HEK293 (cell line): ENCODE results near the gene ASPDH.

ENCODE experiments used
- CTCF ChIA-PET: fragments of 350-600 bp; formaldehyde crosslinking; extraction: SDS; loops from one replicate; lab custom pipeline; 2021; ENCODE audit warnings: antibody characterized with exemption; lab: Yijun Ruan, JAX
- POLR2A ChIA-PET: fragments of 300-600 bp; formaldehyde crosslinking; extraction: SDS; loops from one replicate; lab custom pipeline; 2020; ENCODE audit warnings: antibody characterized with exemption, inconsistent platforms; lab: Yijun Ruan, JAX
- H3K27ac ChIP-seq: fragments of 200-500 bp; sonication (Bioruptor generic); 2 replicates; pipeline ENCODE4 v1.5.1; 2014; ENCODE audit warnings: low read depth, low read length, control low read depth, inconsistent platforms; ENCODE audit errors: extremely low read depth
- H3K36me3 ChIP-seq, 2 experiments: fragments of 200-500 bp in 1 of 2; sonication (Bioruptor generic) in 1 of 2; 1 replicate in 1 of 2; 2 replicates in 1 of 2; pipeline ENCODE4 v1.5.1; 2014 to 2017; ENCODE audit warnings: inconsistent platforms in 2 of 2, low read length in 2 of 2; ENCODE audit not compliant: control insufficient read depth in 2 of 2, insufficient read depth in 1 of 2
- H3K4me1 ChIP-seq: fragments of 200-500 bp; sonication (Bioruptor generic); 2 replicates; pipeline ENCODE4 v1.5.1; 2014; ENCODE audit warnings: mild to moderate bottlenecking, low read length, inconsistent platforms; ENCODE audit not compliant: control insufficient read depth, insufficient read depth
- H3K4me3 ChIP-seq: 2 replicates; pipeline ENCODE4 v1.5.1; 2011; ENCODE audit warnings: low read depth, mild to moderate bottlenecking, control low read depth, low read length, moderate library complexity
- H3K9me3 ChIP-seq: fragments of 200-500 bp; sonication (Bioruptor generic); 2 replicates; pipeline ENCODE4 v1.5.1; 2014; ENCODE audit warnings: low read depth, low read length, inconsistent platforms; ENCODE audit not compliant: control insufficient read depth, insufficient read depth
- TCF7L2 ChIP-seq: IDR thresholded peaks from 2 replicates; pipeline ENCODE4 v1.6.1; 2011; ENCODE audit warnings: low read depth, mild to moderate bottlenecking, inconsistent platforms, low read length, moderate library complexity, borderline replicate concordance
- ZNF112 ChIP-seq: fragments of 450-650 bp; formaldehyde crosslinking; IDR thresholded peaks from 2 replicates; pipeline ENCODE4 v1.5.0; 2017; ENCODE audit warnings: missing biosample characterization, missing genetic modification characterization
- ZNF169 ChIP-seq: fragments of 450-650 bp; formaldehyde crosslinking; IDR thresholded peaks from 2 replicates; pipeline ENCODE4 v1.5.1; 2016; ENCODE audit warnings: missing biosample characterization, missing genetic modification characterization
- ZNF23 ChIP-seq: fragments of 450-650 bp; formaldehyde crosslinking; IDR thresholded peaks from 2 replicates; pipeline ENCODE4 v1.5.1; 2016; ENCODE audit warnings: missing biosample characterization, missing genetic modification characterization, borderline replicate concordance
- ZNF335 ChIP-seq: fragments of 450-650 bp; formaldehyde crosslinking; conservative IDR thresholded peaks from 2 replicates; pipeline ENCODE4 v1.5.1; 2016; ENCODE audit warnings: missing biosample characterization, missing genetic modification characterization
- ZNF585B ChIP-seq: fragments of 450-650 bp; formaldehyde crosslinking; IDR thresholded peaks from 2 replicates; pipeline ENCODE4 v1.5.1; 2016; ENCODE audit warnings: missing biosample characterization, missing genetic modification characterization
- ZNF660 ChIP-seq: fragments of 450-650 bp; IDR thresholded peaks from 2 replicates; pipeline ENCODE4 v1.5.1; 2018; ENCODE audit warnings: missing biosample characterization, mild to moderate bottlenecking, missing genetic modification characterization
- ZNF785 ChIP-seq: fragments of 450-650 bp; formaldehyde crosslinking; IDR thresholded peaks from 2 replicates; pipeline ENCODE4 v1.5.1; 2016; ENCODE audit warnings: missing biosample characterization, missing genetic modification characterization
- ZNF792 ChIP-seq: fragments of 450-650 bp; formaldehyde crosslinking; IDR thresholded peaks from 2 replicates; pipeline ENCODE4 v1.5.1; 2016; ENCODE audit warnings: missing biosample characterization, missing genetic modification characterization
- ZNF843 ChIP-seq: fragments of 450-650 bp; formaldehyde crosslinking; IDR thresholded peaks from 2 replicates; pipeline ENCODE4 v1.5.1; 2016; ENCODE audit warnings: missing biosample characterization, missing genetic modification characterization
- TF ChIP-seq, protein P1 (sequence below): fragments of 450-650 bp; formaldehyde crosslinking; IDR thresholded peaks from 2 replicates; pipeline ENCODE4 v1.5.1; 2016; ENCODE audit warnings: missing biosample characterization, missing genetic modification characterization
- TF ChIP-seq, protein P2 (sequence below): fragments of 450-650 bp; formaldehyde crosslinking; IDR thresholded peaks from 2 replicates; pipeline ENCODE4 v1.5.1; 2016; ENCODE audit warnings: missing biosample characterization, missing genetic modification characterization, borderline replicate concordance

ASPDH gene

DNA sequence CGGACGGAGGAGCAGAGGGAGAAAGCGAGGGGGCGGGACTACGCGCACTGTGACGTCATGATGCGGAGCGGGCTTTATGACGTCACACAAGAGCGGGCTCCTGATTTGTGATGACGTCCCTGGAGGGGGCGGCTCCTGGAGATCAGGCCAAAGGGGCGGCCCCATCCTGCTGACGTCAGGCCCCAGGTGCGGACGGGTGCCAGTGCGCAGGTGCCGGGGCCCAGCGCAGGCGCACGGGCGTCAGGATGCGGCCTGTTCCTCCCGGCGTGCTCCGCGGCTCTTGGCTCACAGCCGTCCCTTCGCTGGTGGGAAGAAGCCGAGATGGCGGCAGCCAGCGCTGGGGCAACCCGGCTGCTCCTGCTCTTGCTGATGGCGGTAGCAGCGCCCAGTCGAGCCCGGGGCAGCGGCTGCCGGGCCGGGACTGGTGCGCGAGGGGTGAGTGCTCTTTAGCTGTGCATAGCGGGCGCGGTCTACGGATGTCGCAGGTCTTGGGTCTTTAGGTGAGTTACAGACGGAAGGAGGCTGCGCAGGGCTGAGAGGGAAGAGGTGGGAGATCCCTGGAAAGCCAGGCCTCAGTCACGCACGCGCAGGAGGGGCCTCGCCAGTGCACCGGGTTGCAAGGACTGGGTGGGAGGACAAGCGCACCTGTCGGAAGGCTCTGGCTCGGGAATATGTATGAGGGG, 37.3 kb downstream of the ASPDH start, which contains the start of the genes EMC10 and GARIN5A (continued):
- TF ChIP-seq, protein P1, sequence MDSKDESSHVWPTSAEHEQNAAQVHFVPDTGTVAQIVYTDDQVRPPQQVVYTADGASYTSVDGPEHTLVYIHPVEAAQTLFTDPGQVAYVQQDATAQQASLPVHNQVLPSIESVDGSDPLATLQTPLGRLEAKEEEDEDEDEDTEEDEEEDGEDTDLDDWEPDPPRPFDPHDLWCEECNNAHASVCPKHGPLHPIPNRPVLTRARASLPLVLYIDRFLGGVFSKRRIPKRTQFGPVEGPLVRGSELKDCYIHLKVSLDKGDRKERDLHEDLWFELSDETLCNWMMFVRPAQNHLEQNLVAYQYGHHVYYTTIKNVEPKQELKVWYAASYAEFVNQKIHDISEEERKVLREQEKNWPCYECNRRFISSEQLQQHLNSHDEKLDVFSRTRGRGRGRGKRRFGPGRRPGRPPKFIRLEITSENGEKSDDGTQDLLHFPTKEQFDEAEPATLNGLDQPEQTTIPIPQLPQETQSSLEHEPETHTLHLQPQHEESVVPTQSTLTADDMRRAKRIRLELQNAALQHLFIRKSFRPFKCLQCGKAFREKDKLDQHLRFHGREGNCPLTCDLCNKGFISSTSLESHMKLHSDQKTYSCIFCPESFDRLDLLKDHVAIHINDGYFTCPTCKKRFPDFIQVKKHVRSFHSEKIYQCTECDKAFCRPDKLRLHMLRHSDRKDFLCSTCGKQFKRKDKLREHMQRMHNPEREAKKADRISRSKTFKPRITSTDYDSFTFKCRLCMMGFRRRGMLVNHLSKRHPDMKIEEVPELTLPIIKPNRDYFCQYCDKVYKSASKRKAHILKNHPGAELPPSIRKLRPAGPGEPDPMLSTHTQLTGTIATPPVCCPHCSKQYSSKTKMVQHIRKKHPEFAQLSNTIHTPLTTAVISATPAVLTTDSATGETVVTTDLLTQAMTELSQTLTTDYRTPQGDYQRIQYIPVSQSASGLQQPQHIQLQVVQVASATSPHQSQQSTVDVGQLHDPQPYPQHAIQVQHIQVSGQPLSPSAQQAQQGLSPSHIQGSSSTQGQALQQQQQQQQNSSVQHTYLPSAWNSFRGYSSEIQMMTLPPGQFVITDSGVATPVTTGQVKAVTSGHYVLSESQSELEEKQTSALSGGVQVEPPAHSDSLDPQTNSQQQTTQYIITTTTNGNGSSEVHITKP: peak; percentile 77

DNA sequence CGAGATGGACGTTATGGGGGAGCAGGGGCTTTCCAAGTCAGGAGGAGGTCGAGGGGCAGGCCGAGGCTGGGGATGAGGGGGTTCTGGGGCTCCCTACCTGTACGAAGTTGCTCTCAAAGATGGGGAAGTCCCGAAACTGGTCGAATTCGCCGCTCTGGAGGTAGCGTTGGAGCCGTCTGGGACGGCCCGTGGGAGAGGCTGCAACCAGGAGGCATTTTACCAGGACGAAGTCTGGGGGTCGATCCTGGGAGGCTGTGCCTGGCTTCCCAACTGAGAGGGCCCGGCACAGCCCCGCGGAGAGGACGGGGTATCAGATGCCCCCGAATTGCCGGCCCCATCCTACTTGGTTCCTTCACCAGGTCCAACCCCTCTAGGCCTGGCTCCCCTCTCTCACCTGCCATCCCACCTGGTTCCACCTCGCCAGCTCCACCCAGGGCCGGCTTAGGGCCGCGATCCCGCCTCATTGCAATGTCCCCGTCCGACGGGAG, 37.9 kb downstream of the ASPDH start:
- H3K36me3 ChIP-seq: peaks cover 4 to 26% of the 10 kb centered on the region in 2 experiments; a peak in 2 of 3 replicates
- no peaks in the 10 kb centered on the region for H3K9me3 ChIP-seq
- CTCF ChIA-PET: interaction anchor here (0.5 to 3.8 kb wide), 2 partner anchors 14 to 329 kb away, joined by 3 to 20 read pairs; no protein-coding TSS in a partner anchor
- no peak overlapping the region for H3K4me3 ChIP-seq
- TF ChIP-seq, protein P2, sequence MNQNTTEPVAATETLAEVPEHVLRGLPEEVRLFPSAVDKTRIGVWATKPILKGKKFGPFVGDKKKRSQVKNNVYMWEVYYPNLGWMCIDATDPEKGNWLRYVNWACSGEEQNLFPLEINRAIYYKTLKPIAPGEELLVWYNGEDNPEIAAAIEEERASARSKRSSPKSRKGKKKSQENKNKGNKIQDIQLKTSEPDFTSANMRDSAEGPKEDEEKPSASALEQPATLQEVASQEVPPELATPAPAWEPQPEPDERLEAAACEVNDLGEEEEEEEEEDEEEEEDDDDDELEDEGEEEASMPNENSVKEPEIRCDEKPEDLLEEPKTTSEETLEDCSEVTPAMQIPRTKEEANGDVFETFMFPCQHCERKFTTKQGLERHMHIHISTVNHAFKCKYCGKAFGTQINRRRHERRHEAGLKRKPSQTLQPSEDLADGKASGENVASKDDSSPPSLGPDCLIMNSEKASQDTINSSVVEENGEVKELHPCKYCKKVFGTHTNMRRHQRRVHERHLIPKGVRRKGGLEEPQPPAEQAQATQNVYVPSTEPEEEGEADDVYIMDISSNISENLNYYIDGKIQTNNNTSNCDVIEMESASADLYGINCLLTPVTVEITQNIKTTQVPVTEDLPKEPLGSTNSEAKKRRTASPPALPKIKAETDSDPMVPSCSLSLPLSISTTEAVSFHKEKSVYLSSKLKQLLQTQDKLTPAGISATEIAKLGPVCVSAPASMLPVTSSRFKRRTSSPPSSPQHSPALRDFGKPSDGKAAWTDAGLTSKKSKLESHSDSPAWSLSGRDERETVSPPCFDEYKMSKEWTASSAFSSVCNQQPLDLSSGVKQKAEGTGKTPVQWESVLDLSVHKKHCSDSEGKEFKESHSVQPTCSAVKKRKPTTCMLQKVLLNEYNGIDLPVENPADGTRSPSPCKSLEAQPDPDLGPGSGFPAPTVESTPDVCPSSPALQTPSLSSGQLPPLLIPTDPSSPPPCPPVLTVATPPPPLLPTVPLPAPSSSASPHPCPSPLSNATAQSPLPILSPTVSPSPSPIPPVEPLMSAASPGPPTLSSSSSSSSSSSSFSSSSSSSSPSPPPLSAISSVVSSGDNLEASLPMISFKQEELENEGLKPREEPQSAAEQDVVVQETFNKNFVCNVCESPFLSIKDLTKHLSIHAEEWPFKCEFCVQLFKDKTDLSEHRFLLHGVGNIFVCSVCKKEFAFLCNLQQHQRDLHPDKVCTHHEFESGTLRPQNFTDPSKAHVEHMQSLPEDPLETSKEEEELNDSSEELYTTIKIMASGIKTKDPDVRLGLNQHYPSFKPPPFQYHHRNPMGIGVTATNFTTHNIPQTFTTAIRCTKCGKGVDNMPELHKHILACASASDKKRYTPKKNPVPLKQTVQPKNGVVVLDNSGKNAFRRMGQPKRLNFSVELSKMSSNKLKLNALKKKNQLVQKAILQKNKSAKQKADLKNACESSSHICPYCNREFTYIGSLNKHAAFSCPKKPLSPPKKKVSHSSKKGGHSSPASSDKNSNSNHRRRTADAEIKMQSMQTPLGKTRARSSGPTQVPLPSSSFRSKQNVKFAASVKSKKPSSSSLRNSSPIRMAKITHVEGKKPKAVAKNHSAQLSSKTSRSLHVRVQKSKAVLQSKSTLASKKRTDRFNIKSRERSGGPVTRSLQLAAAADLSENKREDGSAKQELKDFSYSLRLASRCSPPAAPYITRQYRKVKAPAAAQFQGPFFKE (tag by site-specific recombination): no peak
- peak; percentile 17; the same call in 1 of the 2 replicates for TF ChIP-seq ZNF785 (tag by site-specific recombination)
- TF ChIP-seq ZNF585B (tag by site-specific recombination): no peak
- TF ChIP-seq ZNF23 (tag by site-specific recombination): 0 out of 2 replicates have a peak, but pooled peaks have one; percentile 21
- no peak for TF ChIP-seq ZNF660
- no peak for TF ChIP-seq ZNF843 (tag by site-specific recombination)
- 0 out of 2 replicates have a peak, but pooled peaks have one; percentile 50 for TF ChIP-seq ZNF169 (tag by site-specific recombination)
- peak; percentile 58; the same call in 1 of the 2 replicates for TF ChIP-seq ZNF335 (tag by site-specific recombination)
- TF ChIP-seq ZNF792: peak; percentile 59; the same call in 1 of the 2 replicates
- no peak for TF ChIP-seq TCF7L2
- no peak for TF ChIP-seq ZNF112 (tag by site-specific recombination)
- H3K27ac ChIP-seq: no peak overlapping the region
- POLR2A ChIA-PET: no interaction called here
- peaks cover 7% of the 10 kb centered on the region; the same call in 1 of the 2 replicates for H3K4me1 ChIP-seq
